Adrenal gland (tissue), 12 donors: ENCODE measurements around the gene CNTN2. TPM values are rescaled to one million over a fixed set of nuclear protein-coding genes. Genes with fewer than 3 reads are reported as not detected.

Source experiments
- DNase-seq, 7 donors: peaks; one replicate each; pipeline ENCODE4 v3.0.0-alpha.2; 2019 to 2020
- H3K27ac ChIP-seq, 5 donors: fragments of 200-600 bp; sonication (generic) in 4 of 5; 1 replicate in 3 of 5; 2 replicates in 2 of 5; pipeline versions ENCODE4 v1.5.1 to v1.8.0; 2016 to 2020; ENCODE audit warnings: mild to moderate bottlenecking in 1 of 5
- H3K27me3 ChIP-seq: fragments of 200-600 bp; 2 replicates; pipeline ENCODE4 v1.8.0; 2021
- H3K36me3 ChIP-seq, 2 donors: fragments of 200-600 bp; replicated peaks in 1 of 2; 1 replicate in 1 of 2; 2 replicates in 1 of 2; pipeline versions ENCODE4 v1.5.1 to v1.8.0; 2018 to 2022
- H3K4me1 ChIP-seq, 2 donors: fragments of 200-600 bp; replicated peaks in 1 of 2; 1 replicate in 1 of 2; 2 replicates in 1 of 2; pipeline versions ENCODE4 v1.5.1 to v1.8.0; 2018 to 2021
- H3K4me3 ChIP-seq, 4 donors: fragments of 200-600 bp; sonication (generic) in 3 of 4; one replicate each; pipeline ENCODE4 v1.5.1; 2016 to 2018
- H3K9me3 ChIP-seq, 3 donors: fragments of 200-600 bp; sonication (generic) in 1 of 3; replicated peaks in 1 of 3; 1 replicate in 2 of 3; 2 replicates in 1 of 3; pipeline versions ENCODE4 v1.5.1 to v1.8.0; 2016 to 2021
- CTCF ChIP-seq, 6 experiments: fragments of 450-650 bp in 4 of 6; fragments of 200-600 bp in 2 of 6; sonication (generic) in 1 of 6; IDR thresholded peaks; 1 replicate in 5 of 6; 2 replicates in 1 of 6; pipeline versions ENCODE4 v1.5.1 to v1.8.0; 2016 to 2021; ENCODE audit warnings: antibody characterized with exemption in 6 of 6, mild to moderate bottlenecking in 2 of 6, moderate library complexity in 1 of 6
- POLR2A ChIP-seq, 2 donors: fragments of 450-650 bp; IDR thresholded peaks; one replicate each; pipeline ENCODE4 v1.6.1; 2017; ENCODE audit warnings: antibody characterized with exemption in 2 of 2, mild to moderate bottlenecking in 2 of 2, moderate library complexity in 1 of 2
- WGBS, 4 donors: extraction: QIAGEN DNeasy Blood & Tissue Kit in 2 of 4; methylation state at CpG; one replicate each; pipeline versions ENCODE4 v1.1.5 to v1.1.7; 2013 to 2017; 5-methylcytosine and 5-hydroxymethylcytosine counted together
- intact Hi-C, 2 donors: fragments of 100-400 bp; cut with DNase I; formaldehyde crosslinking; loops; one replicate each; pipeline versions ENCODE4 v1.14.1 to v1.15.0; 2022 to 2023
- polyA plus RNA-seq, 3 donors: library from polyadenylated mRNA; stranded (reverse); fragments of 200-250 nt in 2 of 3; fragments of 350-450 nt in 1 of 3; fragmentation: Illumina TruSeq in 1 of 3; extraction: RNeasy Lipid Tissue Mini Kit (QIAGEN cat#74804) in 1 of 3; gene quantifications; one replicate each; pipeline ENCODE4 v1.2.3, GENCODE V29; 2013 to 2014
- total RNA-seq, 9 donors: library from RNA; depleted of rRNA in 4 of 9; stranded (reverse); fragments of >200 nt in 4 of 9; fragments of 120-200 nt in 1 of 9; fragmentation: NEBNext Ultra II Directional in 1 of 9; extraction: Animal tissue kit (Norgen Biotek cat#: 25700) in 1 of 9; gene quantifications; one replicate each; pipeline versions ENCODE4 v1.1.0 to v1.2.4, GENCODE V29; 2013 to 2023
- donor health status: healthy with polysubstance abuse.
- donor health status: Bipolar disorder and iron deficiency.
- donor health status: DM: yes; HTN: yes; CAD: no.
- donor health status: DM: no; HTN: no; CAD: no.
- donor health status: DM: no; HTN: no; CAD: no.
- donor health status: DM: yes; HTN: yes; CAD: no.

CNTN2 gene
- total and polyA plus RNA-seq, 12 donors, result 0.08 to 3.2 (median 0.45) TPM; not detected in 1

- TF ChIP-seq CTCF (IDR thresholded peaks at IDR 0.05), result no peak
- no peak for TF ChIP-seq POLR2A (IDR thresholded peaks at IDR 0.05)
- no peak for DNase-seq
- Histone ChIP-seq H3K36me3 (peaks cover 0 to 25% of the 10 kb centered on the region in 2 donors), H3K27me3 (no peaks in the 10 kb centered on the region), H3K9me3 (no peaks in the 10 kb centered on the region), H3K4me3 (no peak overlapping the region), H3K27ac (no peak overlapping the region), H3K4me1 (peaks cover 12 to 31% of the 10 kb centered on the region in 2 donors)
- intact Hi-C loops, result no loop called here
- 61 to 78% (median 68%) methylated on average over 2 of the region's 2 CpGs for WGBS, 4 donors
Measured at GRCh38 chr1:205118752-205119151, 75.7 kb downstream of the CNTN2 start.

GRCh38 chr1:205121660-205122488 lies 78.9 kb downstream of the CNTN2 start, which contains the start of gene RBBP5:
RBBP5 (minus strand) TSS chr1:205121978; CDS start chr1:205121873, 105 bp downstream.
- WGBS, 4 donors, result 0 to 1% (median 1%) methylated on average over 33 to 46 of the region's 46 CpGs
- TF ChIP-seq CTCF (IDR thresholded peaks at IDR 0.05) (peak; percentile 54 to 75 (median 67)), POLR2A (IDR thresholded peaks at IDR 0.05) (peak; percentile 52 to 87)
- H3K9me3 ChIP-seq, result no peaks in the 10 kb centered on the region
- intact Hi-C loops, result no loop called here
- H3K4me1 ChIP-seq, result peaks cover 12 to 31% of the 10 kb centered on the region in 2 donors
- H3K27ac ChIP-seq, result peak within 1 kb of the TSS; percentile 86 to 99 (median 95)
- H3K36me3 ChIP-seq, result peaks cover 0 to 10% of the 10 kb centered on the region in 2 donors
- peak within 1 kb of the TSS; percentile 67 to 98 (median 91) for H3K4me3 ChIP-seq
- H3K27me3 ChIP-seq, result no peaks in the 10 kb centered on the region
- peak; percentile 96 to 99 (median 97) for DNase-seq

DNA sequence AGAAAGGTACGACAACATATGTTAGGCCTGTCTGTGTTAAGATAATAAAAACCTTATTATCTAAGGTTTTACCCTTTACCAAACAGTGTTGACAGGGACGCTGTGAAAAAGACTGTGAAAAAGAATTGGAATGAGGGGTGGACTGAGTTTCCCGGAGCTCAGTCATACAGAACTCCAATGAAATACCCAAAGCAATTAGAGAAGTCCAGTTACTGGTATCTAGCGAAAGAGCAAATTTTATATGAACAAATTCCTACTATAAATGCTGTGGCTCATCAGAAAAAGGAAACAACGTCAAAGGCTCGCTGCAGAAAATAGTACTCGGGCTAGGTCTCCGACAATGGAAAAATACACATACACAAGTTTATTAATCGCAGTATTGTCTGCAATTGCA lies 79.5 kb downstream of the CNTN2 start:
- H3K9me3 ChIP-seq, result no peaks in the 10 kb centered on the region
- whole genome bisulfite sequencing, 4 donors, result 10 to 14% (median 11%) methylated on average over 9 of the region's 9 CpGs
- DNase-seq, result no peak
- peak overlapping the region in 3 of 4 donors; percentile 13 to 93 (median 89) for H3K4me3 ChIP-seq
- peaks cover 0 to 9% of the 10 kb centered on the region in 2 donors for H3K36me3 ChIP-seq
- intact Hi-C loops, result no loop called here
- H3K27ac ChIP-seq, result peak overlapping the region; percentile 86 to 99 (median 95)
- H3K27me3 ChIP-seq, result no peaks in the 10 kb centered on the region
- H3K4me1 ChIP-seq, result peaks cover 12 to 31% of the 10 kb centered on the region in 2 donors
- TF ChIP-seq POLR2A (IDR thresholded peaks at IDR 0.05) (no peak), CTCF (IDR thresholded peaks at IDR 0.05) (no peak)

GRCh38 chr1:205124726-205125125 lies 81.7 kb downstream of the CNTN2 start:
- no peak for DNase-seq
- intact Hi-C loops, result loop anchor here in 1 of 2 donors (5.0 kb wide), 1 partner anchor 133 kb away; no protein-coding TSS in a partner anchor
- Histone ChIP-seq H3K36me3 (no peaks in the 10 kb centered on the region), H3K27me3 (no peaks in the 10 kb centered on the region), H3K9me3 (no peaks in the 10 kb centered on the region), H3K27ac (no peak overlapping the region), H3K4me1 (peaks cover 12 to 23% of the 10 kb centered on the region in 2 donors), H3K4me3 (no peak overlapping the region)
- 65 to 81% (median 73%) methylated on average over 7 of the region's 7 CpGs for WGBS, 4 donors
- TF ChIP-seq POLR2A (IDR thresholded peaks at IDR 0.05) (no peak), CTCF (IDR thresholded peaks at IDR 0.05) (no peak)
